NCI-H1930 (cell line): Measurements from ENCODE around the gene ATF6.

ENCODE experiments used
- DNase-seq, 2 experiments: peaks; one replicate each; lab custom pipeline; 2025; lab: John Stamatoyannopoulos, UW

Gene ATF6

GRCh38 chr1:161890574-161890973 is 124.5 kb downstream of the ATF6 start:
- DNase-seq: no peak

DNA sequence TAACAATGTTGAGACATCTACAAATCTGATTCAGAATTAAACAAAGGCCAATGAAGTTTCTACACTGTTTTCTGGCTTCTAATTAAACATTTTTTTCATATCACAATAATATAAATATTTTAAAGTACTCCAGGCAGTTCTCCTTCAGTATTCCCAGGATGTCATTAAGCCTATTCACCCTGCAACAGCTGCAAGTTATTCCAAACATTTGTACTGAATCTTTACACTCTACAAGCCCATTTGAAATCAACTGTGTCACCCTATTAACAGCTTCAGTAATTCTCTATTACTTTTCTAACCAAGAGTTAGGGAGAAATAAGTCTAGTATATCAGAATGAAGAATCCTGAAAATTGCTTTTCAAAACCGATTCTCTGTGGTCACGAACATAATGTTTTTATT is 133.0 kb downstream of the ATF6 start:
- DNase-seq: no peak

DNA sequence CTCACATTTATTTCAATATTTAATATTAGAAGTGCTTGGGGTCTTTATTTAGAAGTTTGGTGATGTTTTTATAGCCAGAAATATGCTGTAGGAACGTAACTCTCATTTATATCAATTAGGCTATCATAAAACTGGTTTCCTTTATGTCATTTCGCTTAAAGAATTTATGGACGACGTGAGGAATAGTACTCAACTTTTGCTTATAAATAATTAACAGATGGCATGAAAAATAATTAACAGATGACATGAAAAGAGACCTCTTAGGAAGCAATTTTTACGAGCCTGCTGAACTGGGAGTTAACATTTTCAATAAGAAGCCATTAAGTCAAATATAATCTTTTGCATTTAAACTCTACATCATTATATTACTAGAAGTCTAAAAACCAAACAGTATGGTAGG is 134.0 kb downstream of the ATF6 start:
- DNase-seq: no peak

DNA sequence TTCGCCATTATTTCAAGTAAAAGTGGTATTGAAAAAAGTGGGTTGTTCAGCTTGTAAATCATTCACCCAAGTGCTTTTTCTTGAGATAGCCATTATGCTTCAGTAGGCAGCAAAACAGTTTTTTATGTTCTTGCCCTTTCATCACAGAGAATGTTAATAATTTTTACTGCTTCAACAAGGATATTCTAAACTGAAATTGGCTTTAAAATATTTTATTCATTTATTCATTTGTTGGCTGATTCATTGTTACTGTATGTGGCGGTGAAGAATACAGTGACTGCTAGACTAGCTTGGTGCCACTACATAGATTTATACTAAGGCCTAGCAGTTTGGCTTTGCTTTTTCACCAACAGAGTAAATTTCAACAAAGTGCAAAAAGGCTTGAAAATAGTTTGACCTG is 136.1 kb downstream of the ATF6 start:
- no peak for DNase-seq

GRCh38 chr1:161905269-161905884 is 139.3 kb downstream of the ATF6 start:
- no peak for DNase-seq

GRCh38 chr1:161907265-161907664 is 141.1 kb downstream of the ATF6 start:
- no peak for DNase-seq

DNA sequence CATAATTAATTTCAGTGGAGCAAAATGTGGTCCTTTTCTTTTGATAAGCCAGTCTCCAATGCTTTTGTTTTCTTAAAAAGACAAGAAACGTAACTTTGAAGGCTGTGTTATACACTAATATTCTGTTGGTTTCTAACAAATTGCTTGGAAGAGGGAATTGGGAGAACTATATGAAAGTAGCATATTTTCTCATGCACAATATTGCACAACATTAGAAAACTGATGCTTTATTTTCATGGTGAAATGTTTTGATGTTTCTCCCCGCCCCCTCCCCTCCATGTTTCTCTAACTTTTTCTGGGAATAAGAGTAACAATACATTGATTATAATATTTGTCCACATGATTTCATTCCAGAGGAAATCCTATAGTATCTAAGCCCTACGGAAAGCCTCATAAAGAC is 142.1 kb downstream of the ATF6 start:
- DNase-seq: no peak

DNA sequence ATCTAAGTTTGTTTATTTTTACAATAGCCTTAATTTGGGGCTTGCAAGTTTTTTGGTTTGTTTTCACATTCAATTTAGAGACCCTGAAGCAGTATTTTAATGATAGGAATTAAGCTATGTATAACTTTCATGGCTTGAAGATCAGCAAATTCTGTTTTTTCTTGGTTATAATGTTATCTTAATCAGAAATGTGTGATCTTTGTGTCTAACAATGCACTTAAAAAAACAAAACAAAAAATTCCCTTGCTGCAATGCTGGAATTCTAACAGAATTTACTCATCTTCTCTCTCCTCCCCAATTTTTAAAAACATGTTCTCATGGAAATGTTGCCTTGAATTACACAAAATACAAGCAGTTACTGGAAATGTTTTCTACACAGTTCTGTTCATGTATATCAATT is 144.5 kb downstream of the ATF6 start:
- no peak for DNase-seq

DNA sequence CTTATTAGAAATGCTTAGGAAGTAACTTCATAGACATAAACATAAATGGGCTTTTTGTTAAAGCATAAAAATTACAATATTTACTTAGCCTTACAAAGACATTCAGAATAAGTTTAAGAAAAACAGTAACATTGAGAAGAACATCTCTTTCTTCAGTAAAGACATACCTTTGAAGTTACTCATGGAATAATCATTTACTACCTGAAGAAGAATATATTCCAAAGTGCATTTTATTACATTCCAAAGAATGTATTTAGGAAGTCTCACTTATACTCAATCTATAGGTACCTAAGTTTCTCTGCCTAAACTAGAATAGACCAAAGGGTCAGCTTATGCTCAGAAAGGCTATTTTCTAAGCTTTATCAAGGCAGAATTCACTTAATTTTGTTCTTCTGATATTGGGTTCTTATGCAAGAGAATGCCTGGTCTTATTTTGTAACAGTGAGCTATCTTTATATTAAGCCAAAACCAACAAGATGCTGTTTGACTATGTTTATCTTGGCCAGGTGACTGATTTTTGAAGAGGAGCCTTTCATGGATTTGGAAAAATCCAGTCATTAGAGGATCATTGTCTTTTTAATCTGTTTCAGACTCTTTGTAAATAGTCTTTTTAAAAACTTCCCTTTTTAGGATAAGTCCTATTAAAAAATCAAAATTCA is 147.5 kb downstream of the ATF6 start:
- DNase-seq: no peak

DNA sequence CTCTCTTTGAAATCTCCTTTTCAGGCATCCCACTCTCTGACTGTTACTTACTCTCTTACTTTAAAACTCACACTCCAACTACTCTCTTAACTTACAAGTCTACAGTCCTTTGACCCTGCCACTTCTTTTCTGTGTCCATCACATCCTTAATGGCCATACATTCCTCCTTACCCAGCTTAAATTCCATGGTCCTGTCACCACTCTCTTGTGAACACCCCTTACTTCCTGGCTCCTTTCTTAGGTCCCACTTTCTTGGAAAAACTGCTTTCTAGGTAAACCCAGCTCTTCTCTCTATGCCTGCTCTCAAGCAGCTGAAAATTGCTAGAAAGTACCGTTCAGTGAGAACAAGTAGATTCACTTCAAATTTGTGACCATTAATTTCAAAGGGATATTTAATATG is 148.5 kb downstream of the ATF6 start:
- DNase-seq: no peak

- DNase-seq: no peak
Observed at GRCh38 chr1:161915051-161915503, 149.0 kb downstream of the ATF6 start.

GRCh38 chr1:161915978-161916377 is 149.9 kb downstream of the ATF6 start:
- DNase-seq: no peak

DNA sequence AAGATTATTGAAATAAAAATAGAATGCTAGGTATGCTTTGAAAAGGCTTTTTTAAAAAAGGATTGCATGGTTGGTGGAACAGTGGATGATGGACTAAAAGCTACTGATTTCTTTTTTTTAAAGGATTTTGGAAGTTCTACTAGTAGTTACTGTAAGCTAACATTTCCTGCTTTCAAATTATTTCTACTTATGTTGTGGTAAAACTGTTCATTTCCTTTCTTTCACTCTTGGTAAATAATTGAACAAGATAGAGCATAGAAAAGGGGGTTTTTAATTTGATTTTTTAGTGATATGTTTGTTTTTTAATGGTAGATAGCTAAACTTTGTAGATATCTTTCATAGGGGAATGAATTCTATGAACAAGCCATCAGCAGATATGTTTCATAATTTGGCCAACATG is 153.1 kb downstream of the ATF6 start:
- no peak for DNase-seq

GRCh38 chr1:161921491-161921890 is 155.4 kb downstream of the ATF6 start:
- no peak for DNase-seq

DNA sequence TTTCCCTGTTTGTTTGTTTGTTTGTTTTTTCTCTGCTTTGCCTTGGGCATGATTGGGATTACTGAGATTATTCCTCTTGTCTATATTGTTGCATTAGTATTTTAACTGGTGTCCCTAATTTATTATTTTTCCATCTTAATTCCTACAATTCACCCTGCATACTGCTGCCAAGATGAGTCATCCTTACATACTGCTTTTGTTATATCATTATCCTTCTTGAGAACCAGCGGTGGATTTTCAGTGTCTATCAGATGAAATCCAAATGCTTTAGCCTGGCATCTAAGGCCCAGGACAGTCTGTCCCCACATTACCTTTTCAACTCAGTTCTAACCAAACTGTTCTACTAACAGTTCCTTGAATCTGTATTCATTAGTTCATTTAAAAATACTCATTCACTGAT is 155.9 kb downstream of the ATF6 start:
- DNase-seq: no peak

DNA sequence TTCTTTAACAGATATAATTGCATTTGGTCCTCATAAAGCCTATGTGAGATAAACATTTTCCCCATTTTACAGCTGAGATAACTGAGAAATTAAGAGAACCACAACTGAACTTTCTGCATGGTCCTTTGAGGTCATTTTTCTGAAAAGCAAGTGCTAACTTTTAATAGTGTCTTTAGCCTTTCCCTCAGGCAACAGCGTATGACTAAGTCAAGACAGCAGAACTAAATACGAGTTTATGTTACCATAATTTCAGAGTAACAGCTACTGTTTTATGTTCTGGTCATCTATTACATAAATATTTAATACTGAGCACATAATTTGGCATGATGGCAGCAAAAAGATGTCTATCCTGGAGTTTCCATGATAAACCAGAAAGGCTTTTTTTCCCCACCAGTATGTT is 161.9 kb downstream of the ATF6 start:
- no peak for DNase-seq

- DNase-seq: no peak
Observed at GRCh38 chr1:161929137-161929536, 163.0 kb downstream of the ATF6 start.

DNA sequence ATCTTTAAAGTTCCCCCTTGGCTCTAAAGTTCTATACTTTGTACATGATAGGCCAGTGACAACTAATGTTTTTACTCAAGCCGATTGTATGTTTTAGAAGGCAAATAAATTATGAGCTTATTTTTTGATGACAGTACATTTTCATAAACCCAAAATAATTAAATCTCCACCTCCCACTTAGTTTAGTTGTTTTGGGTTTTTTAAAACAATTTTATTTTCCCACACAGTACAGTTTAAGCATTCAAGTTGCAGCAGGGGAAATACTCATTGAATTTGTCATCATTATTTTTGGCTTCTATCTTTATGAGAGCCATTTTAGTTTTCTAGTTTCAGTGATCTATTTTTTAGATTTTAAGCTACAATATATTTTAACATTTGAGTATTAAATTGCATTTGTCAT is 163.9 kb downstream of the ATF6 start:
- DNase-seq: no peak

- DNase-seq: no peak
Observed at GRCh38 chr1:161932668-161933067, 166.5 kb downstream of the ATF6 start.

GRCh38 chr1:161933592-161934588 is 167.8 kb downstream of the ATF6 start:
- DNase-seq: no peak

- DNase-seq: no peak
Observed at GRCh38 chr1:161935264-161935663, 169.1 kb downstream of the ATF6 start.

DNA sequence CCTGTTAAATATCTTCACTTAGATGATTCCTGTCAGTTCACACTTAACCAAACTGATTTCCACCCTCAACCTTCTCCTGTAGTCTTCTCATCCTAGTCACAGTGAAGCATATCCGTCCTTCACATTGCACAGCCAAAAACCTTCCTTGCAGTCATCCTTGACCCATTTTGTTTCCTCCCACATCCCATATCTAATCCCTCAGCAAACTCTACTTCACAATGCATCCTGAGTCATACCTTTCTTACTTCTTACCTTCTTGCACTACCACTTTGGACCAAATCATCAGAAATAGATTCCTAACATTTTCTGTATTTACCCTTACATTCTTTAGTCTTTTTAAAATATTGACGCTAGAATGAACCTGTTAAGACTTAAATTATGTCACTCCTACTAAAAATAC is 170.7 kb downstream of the ATF6 start:
- no peak for DNase-seq
